ENCODE data around the gene NPSR1. TPM values are rescaled to one million over a fixed set of nuclear protein-coding genes. Genes with fewer than 3 reads are reported as not detected.
"Not testable (repeated sequence)": the region's sequence is repeated elsewhere in the genome, so short reads cannot be mapped to it uniquely, and the experiment has no call there.

Gene NPSR1
- total RNA-seq, 1 donor from 2014 or later = not detected

DNA sequence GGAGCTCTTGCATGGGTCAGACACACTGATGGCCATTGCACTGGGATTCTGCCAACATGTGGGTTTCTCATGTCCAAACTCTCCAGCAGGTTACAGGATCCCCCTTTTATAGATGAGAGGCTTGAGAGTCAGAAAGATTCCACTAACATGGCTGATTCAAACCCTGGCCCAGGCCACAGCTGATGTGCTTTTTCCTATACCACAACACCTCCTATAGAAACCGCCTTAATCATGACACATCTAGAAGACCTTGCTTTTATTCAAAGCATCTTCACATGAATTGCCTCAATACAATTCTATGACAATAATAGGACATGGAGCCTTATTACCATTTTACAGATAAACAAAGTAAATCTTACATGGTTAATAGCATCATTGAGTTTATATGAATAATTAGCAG, 190.7 kb downstream of the NPSR1 start:
- DNase-seq (ENCODE audit: low read depth) = no peak
- TF ChIP-seq, protein P1, sequence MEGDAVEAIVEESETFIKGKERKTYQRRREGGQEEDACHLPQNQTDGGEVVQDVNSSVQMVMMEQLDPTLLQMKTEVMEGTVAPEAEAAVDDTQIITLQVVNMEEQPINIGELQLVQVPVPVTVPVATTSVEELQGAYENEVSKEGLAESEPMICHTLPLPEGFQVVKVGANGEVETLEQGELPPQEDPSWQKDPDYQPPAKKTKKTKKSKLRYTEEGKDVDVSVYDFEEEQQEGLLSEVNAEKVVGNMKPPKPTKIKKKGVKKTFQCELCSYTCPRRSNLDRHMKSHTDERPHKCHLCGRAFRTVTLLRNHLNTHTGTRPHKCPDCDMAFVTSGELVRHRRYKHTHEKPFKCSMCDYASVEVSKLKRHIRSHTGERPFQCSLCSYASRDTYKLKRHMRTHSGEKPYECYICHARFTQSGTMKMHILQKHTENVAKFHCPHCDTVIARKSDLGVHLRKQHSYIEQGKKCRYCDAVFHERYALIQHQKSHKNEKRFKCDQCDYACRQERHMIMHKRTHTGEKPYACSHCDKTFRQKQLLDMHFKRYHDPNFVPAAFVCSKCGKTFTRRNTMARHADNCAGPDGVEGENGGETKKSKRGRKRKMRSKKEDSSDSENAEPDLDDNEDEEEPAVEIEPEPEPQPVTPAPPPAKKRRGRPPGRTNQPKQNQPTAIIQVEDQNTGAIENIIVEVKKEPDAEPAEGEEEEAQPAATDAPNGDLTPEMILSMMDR (conservative IDR thresholded peaks at IDR 0.05; ENCODE audit: low read depth, low read length) = no peak
- H3K4me3 ChIP-seq (ENCODE audit: low read depth, low read length) = no peak overlapping the region

DNA sequence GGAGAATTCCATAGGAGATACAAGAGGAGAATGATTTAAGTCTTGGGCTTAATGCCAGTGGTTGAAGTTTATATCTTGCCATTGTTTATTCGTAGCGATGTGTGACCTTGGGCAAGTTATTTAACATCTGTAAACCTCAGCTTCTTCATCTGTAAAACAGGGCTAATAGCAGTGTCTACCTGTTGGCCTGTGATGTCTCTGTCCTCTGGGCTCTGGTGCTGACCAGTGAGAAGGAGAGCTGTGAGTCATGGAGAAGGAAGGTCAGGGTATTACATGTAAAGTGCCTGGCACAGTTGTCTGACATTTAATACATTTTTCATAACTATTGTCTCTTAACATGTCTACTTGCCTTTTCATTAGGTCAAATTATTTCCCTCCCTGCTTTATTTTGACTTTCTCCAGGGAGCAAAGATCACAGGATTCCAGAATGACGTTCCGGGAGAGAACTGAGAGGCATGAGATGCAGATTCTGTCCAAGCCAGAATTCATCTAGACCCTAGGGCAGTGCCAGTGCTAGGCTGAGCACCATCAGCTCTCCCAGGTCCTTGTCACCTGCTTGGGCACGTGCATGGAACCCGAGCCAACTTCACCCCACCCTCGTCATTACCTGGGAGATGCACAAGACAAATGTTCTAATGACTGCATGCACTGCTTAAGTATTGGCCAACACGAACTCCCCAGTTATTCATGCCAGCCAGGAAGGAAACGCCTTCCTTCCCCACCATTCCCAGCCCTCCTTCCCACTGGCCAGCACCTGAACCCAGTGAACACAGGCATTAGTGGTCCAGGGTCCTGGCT, 191.3 kb downstream of the NPSR1 start:
- no peak for DNase-seq (ENCODE audit: low read depth)
- TF ChIP-seq, protein P1 (conservative IDR thresholded peaks at IDR 0.05; ENCODE audit: low read depth, low read length) = no peak
- H3K4me3 ChIP-seq (ENCODE audit: low read depth, low read length) = no peak overlapping the region

DNA sequence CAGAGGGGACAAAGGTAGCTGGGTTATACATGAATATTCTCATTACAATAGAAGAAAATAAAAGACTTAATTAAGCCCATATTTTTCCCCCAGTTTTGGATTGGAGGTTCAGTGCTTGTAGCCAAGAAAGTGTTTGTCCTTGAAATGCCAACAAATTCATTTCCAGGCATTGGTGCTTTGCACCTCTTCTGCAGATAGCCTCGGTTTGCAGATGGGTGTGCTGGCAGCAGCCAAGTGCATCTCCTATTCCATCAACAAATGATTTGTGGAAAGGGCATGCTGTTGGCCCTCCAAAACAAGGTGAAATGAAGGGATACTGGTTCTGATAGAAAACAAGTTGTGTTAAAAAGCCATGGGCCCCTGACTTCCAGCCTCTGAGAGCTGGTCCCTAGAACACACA, 192.0 kb downstream of the NPSR1 start:
- TF ChIP-seq, protein P1 (conservative IDR thresholded peaks at IDR 0.05; ENCODE audit: low read depth, low read length) = no peak
- no peak overlapping the region for H3K4me3 ChIP-seq (ENCODE audit: low read depth, low read length)
- no peak for DNase-seq (ENCODE audit: low read depth)

DNA sequence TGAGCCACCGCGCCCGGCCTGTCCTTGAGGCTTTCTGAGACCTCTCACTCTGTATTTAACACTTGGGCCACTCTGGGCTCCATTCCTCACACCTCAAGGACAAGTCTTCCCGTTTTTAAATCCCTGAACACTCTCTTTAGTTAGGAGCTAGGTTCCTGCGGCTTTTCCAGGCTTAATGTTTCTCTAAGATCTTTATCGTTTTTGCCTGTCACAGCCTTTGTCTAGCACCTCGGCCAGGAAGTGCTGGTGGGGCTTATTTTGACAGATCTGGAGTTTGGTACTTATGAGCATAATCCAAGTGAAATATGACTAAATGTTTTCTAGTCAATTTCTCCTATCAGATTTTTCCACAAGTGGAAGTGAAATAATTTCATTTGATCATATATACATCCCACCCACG, 192.7 kb downstream of the NPSR1 start:
- no peak overlapping the region for H3K4me3 ChIP-seq (ENCODE audit: low read depth, low read length)
- TF ChIP-seq, protein P1 (conservative IDR thresholded peaks at IDR 0.05; ENCODE audit: low read depth, low read length) = no peak
- DNase-seq (ENCODE audit: low read depth) = no peak

DNA sequence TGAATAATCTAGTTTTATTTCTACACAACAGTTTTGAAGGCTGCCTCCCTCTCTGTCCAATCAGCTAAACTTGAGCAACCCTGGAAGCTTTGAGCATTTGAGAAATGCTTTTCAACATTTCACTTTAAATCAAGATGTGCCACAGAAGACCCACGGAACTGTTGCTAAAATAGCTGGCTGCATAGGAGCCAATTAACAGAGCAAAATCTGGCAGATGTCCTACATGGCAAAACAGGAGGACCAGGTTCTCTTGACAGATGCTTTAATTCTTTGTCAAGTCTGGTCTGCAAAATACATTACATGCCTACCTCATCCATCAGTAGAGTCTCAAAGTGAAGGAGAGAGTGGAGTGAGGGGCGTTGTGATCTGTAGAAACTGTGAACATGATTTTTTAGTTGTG, 193.4 kb downstream of the NPSR1 start:
- H3K4me3 ChIP-seq (ENCODE audit: low read depth, low read length) = no peak overlapping the region
- DNase-seq (ENCODE audit: low read depth) = no peak
- TF ChIP-seq, protein P1 (conservative IDR thresholded peaks at IDR 0.05; ENCODE audit: low read depth, low read length) = no peak

DNA sequence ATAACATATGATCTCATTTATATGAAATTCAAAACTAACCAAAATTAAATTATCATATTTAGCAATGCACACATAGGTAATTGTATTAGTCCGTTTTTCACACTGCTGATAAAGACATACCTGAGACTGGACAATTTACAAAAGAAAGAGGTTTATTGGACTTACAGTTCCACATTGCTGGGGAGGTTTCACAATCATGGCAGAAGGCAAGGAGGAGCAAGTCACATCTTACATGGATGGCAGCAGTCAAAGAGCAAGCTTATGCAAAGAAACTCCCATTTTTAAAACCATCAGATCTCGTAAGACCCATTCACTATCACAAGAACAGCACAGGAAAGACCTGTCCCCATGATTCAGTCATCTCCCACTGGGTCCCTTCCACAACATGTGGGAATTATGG, 200.4 kb downstream of the NPSR1 start:
- DNase-seq (ENCODE audit: low read depth) = not testable (repeated sequence)

DNA sequence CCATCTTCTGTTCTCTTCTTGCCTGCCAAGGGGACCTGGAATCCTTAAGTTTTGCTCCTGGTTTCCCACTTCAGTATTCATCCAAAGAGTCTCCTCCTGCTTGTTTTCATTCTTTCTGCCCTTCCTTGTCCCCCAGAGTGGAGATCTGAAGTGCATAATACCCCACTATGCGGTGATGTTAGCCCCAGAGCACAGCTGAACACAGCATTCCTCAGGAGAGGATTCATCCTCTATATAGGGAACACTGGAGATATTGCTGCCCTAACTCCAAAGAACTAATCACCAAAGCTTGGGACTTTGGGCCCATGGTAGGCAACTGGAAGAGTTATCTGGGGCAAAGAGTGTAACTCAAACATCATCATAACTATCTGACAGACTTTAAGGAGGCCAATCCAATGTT, 201.3 kb downstream of the NPSR1 start:
- not testable (repeated sequence) for DNase-seq (ENCODE audit: low read depth); H3K4me3 ChIP-seq (ENCODE audit: low read depth, low read length)

More for the DNA sequence above, 200.4 kb downstream of the NPSR1 start:
- H3K4me3 ChIP-seq (ENCODE audit: low read depth, low read length) = not testable (repeated sequence)

DNA sequence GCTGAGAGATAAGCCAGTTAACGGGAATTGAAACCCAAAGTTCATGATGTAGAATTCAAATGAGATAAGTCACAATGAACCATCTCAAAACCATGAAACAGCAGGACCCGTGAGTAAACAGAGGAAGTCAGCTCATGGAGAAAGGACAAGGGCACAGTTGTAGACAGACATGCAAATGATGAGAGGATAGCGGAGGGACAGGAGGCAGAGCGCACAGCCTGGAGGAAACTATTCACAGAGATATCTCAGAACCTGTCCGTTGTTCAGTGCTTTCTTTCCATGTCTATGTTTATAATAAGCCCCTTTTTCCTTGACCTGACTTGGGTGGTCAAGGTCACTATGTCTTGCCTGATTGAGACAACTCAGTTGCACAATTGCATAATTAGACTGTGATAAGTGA, 208.2 kb downstream of the NPSR1 start:
- H3K4me3 ChIP-seq (ENCODE audit: low read depth, low read length); DNase-seq (ENCODE audit: low read depth): not testable (repeated sequence)

DNA sequence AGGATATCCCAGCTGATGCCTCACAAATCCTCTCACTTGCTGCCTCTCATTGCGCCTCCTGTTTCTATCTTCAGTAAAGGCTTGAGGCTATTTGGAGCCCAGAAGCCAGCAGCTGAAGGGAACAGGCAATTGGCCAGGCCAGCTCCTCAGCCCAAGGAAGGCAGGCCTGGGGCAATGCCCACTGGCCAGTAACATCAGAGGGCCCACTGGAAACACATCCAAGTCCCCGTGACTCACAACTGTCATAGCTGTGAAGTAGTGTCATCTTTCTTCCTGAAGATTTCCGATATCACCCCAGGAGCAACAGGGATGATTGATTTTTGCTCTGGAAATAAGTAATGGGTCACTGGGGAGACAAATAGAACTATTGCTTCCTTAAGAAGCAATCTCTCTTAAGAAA, 209.3 kb downstream of the NPSR1 start:
- DNase-seq (ENCODE audit: low read depth) = not testable (repeated sequence)

DNA sequence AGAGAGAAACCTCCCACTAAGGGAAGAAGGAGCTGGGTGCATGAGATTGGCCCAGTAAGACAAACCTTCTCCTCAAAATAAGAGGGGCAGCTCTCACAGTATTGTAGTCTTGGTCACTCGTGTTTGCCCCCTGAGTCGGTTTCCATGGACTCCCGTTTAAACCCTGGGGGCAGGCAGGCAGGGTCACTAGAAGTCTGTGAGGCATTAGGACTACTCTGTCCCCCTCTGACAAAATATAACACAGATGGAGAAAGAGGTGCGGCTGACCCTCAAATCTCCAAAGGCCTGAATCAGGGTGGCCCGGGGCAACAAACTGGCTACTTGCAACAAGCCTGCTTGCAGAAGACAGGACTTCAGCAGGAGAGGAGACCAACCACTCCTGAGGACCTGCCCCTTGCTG, 210.6 kb downstream of the NPSR1 start:
- DNase-seq (ENCODE audit: low read depth); H3K4me3 ChIP-seq (ENCODE audit: low read depth, low read length): not testable (repeated sequence)

More for the DNA sequence above, 209.3 kb downstream of the NPSR1 start:
- not testable (repeated sequence) for H3K4me3 ChIP-seq (ENCODE audit: low read depth, low read length)
